B cell (primary cell): ENCODE data around the gene ATP6V0E1. TPM values are rescaled to one million over a fixed set of nuclear protein-coding genes. Genes with fewer than 3 reads are reported as not detected.

Experiments used
- ATAC-seq: fragments of 200-7000 bp; cut with Tn5 transposase; one replicate; pipeline ENCODE4 v1.10.0; 2021; ENCODE audit warnings: low read depth, mild to moderate bottlenecking, moderate number of reproducible peaks, moderate library complexity
- CTCF ChIA-PET: fragments of 350-600 bp; sonication (Branson Sonifier 250); formaldehyde crosslinking; loops from one replicate; lab custom pipeline; 2021; ENCODE audit warnings: antibody characterized with exemption, inconsistent platforms; lab: Charles Lee
- POLR2A ChIA-PET: fragments of 350-600 bp; sonication (Branson Sonifier 250); formaldehyde crosslinking; loops from one replicate; lab custom pipeline; 2021; ENCODE audit warnings: antibody characterized with exemption; lab: Charles Lee
- DNase-seq: peaks from one replicate; pipeline ENCODE4 v3.0.0; 2013
- H2AFZ ChIP-seq: 2 replicates; pipeline ENCODE4 v1.6.1; 2012; ENCODE audit warnings: mild to moderate bottlenecking, low read depth, low read length; ENCODE audit not compliant: insufficient read depth, poor library complexity, severe bottlenecking
- H3K27ac ChIP-seq, 2 donors: 1 replicate in 1 of 2; 2 replicates in 1 of 2; pipeline ENCODE4 v1.5.1; 2012 to 2013; ENCODE audit warnings: low read length in 2 of 2, mild to moderate bottlenecking in 2 of 2, moderate library complexity in 1 of 2
- H3K27me3 ChIP-seq, 4 experiments: fragments of 200-600 bp in 1 of 4; sonication (generic) in 1 of 4; replicated peaks in 1 of 4; 1 replicate in 2 of 4; 2 replicates in 2 of 4; pipeline versions ENCODE4 v1.6.1 to v1.7.0; 2013 to 2016; ENCODE audit warnings: low read length in 3 of 4, mild to moderate bottlenecking in 2 of 4, mixed read lengths in 1 of 4, moderate library complexity in 1 of 4; ENCODE audit not compliant: insufficient read depth in 4 of 4, control insufficient read depth in 3 of 4; ENCODE audit errors: control extremely low read depth in 1 of 4
- H3K36me3 ChIP-seq, 2 experiments: replicated peaks in 1 of 2; 1 replicate in 1 of 2; 2 replicates in 1 of 2; pipeline versions ENCODE4 v1.6.1 to v1.7.1; 2013; ENCODE audit warnings: low read length in 1 of 2; ENCODE audit not compliant: insufficient read depth in 2 of 2, control insufficient read depth in 1 of 2; ENCODE audit errors: control extremely low read depth in 1 of 2, extremely low read depth in 1 of 2
- H3K4me1 ChIP-seq, 2 donors: fragments of 200-600 bp in 1 of 2; sonication (generic) in 1 of 2; 1 replicate in 1 of 2; 2 replicates in 1 of 2; pipeline versions ENCODE4 v1.5.1 to v1.6.1; 2013 to 2017; ENCODE audit warnings: low read length in 2 of 2; ENCODE audit not compliant: control insufficient read depth in 2 of 2, insufficient read depth in 2 of 2
- H3K4me2 ChIP-seq: replicated peaks from 2 replicates; pipeline ENCODE3; 2012; ENCODE audit warnings: mild to moderate bottlenecking, low read depth, low read length; ENCODE audit not compliant: poor library complexity, severe bottlenecking
- H3K4me3 ChIP-seq, 5 experiments: fragments of 200-600 bp in 1 of 5; sonication (generic) in 1 of 5; 1 replicate in 3 of 5; 2 replicates in 2 of 5; pipeline versions ENCODE4 v1.5.1 to v1.7.0; 2011 to 2016; ENCODE audit warnings: low read length in 4 of 5, mild to moderate bottlenecking in 4 of 5, low read depth in 2 of 5, control low read depth in 1 of 5, moderate library complexity in 1 of 5; ENCODE audit not compliant: insufficient read depth in 1 of 5; ENCODE audit errors: control extremely low read depth in 1 of 5, extremely low read depth in 1 of 5
- H3K79me2 ChIP-seq: fragments of 200-600 bp; sonication (generic); one replicate; pipeline ENCODE4 v1.6.0; 2016; ENCODE audit warnings: low read length; ENCODE audit not compliant: control insufficient read depth, insufficient read depth
- H3K9ac ChIP-seq: fragments of 200-600 bp; sonication (generic); 2 replicates; pipeline ENCODE4 v1.6.1; 2017; ENCODE audit warnings: mild to moderate bottlenecking, low read length, moderate library complexity
- H3K9me3 ChIP-seq, 3 donors: one replicate each; pipeline versions ENCODE4 v1.6.1 to v1.7.1; 2013; ENCODE audit warnings: low read length in 2 of 3; ENCODE audit not compliant: control insufficient read depth in 2 of 3, insufficient read depth in 1 of 3; ENCODE audit errors: control extremely low read depth in 1 of 3
- H4K20me1 ChIP-seq: 2 replicates; pipeline ENCODE4 v1.6.0; 2012; ENCODE audit warnings: mild to moderate bottlenecking, low read length; ENCODE audit not compliant: insufficient read depth, control insufficient read depth, poor library complexity, severe bottlenecking
- H3K27ac Mint-ChIP-seq: one replicate; pipeline ENCODE4 v1.8.0; 2021; ENCODE audit warnings: mixed read lengths
- H3K27me3 Mint-ChIP-seq: one replicate; pipeline ENCODE4 v1.8.0; 2021; ENCODE audit warnings: mixed read lengths
- H3K4me1 Mint-ChIP-seq: one replicate; pipeline ENCODE4 v1.8.0; 2021; ENCODE audit warnings: mixed read lengths
- H3K4me3 Mint-ChIP-seq: one replicate; pipeline ENCODE4 v1.8.0; 2021; ENCODE audit warnings: mixed read lengths
- H3K9me3 Mint-ChIP-seq: one replicate; pipeline ENCODE4 v1.8.0; 2022; ENCODE audit warnings: mixed read lengths; ENCODE audit not compliant: insufficient read depth
- CTCF ChIP-seq: fragments of 200-600 bp; IDR thresholded peaks from one replicate; pipeline ENCODE4 v1.8.0; 2022; ENCODE audit warnings: antibody characterized with exemption, mild to moderate bottlenecking
- EZH2 ChIP-seq: IDR thresholded peaks from 2 replicates; pipeline ENCODE4 v1.6.1; 2012; ENCODE audit warnings: borderline replicate concordance, low read depth, mild to moderate bottlenecking, moderate library complexity, low read length; ENCODE audit not compliant: insufficient read depth, poor library complexity, severe bottlenecking
- WGBS: methylation state at CpG from one replicate; pipeline ENCODE4 v1.1.5; 2013; ENCODE audit warnings: missing lambda C conversion rate; ENCODE audit not compliant: insufficient coverage; 5-methylcytosine and 5-hydroxymethylcytosine counted together
- intact Hi-C: fragments of 100-400 bp; cut with micrococcal nuclease; formaldehyde crosslinking; loops from one replicate; pipeline ENCODE4 v1.10.0; 2022
- polyA plus RNA-seq: library from polyadenylated mRNA; depleted of rRNA; stranded (reverse); fragments of >200 nt; gene quantifications from 2 replicates; pipeline ENCODE4 v1.2.3, GENCODE V29; 2012
- total RNA-seq, 2 donors: library from RNA; stranded (reverse); fragments of 120-200 nt in 1 of 2; gene quantifications; 1 replicate in 1 of 2; 2 replicates in 1 of 2; pipeline versions ENCODE4 v1.2.3 to v1.2.4, GENCODE V29; 2013 to 2022

ATP6V0E1 gene
- total and polyA plus RNA-seq, 2 donors (not counting 1 experiment from before 2014, with no cell fraction given) = 93.8 to 127 TPM

DNA sequence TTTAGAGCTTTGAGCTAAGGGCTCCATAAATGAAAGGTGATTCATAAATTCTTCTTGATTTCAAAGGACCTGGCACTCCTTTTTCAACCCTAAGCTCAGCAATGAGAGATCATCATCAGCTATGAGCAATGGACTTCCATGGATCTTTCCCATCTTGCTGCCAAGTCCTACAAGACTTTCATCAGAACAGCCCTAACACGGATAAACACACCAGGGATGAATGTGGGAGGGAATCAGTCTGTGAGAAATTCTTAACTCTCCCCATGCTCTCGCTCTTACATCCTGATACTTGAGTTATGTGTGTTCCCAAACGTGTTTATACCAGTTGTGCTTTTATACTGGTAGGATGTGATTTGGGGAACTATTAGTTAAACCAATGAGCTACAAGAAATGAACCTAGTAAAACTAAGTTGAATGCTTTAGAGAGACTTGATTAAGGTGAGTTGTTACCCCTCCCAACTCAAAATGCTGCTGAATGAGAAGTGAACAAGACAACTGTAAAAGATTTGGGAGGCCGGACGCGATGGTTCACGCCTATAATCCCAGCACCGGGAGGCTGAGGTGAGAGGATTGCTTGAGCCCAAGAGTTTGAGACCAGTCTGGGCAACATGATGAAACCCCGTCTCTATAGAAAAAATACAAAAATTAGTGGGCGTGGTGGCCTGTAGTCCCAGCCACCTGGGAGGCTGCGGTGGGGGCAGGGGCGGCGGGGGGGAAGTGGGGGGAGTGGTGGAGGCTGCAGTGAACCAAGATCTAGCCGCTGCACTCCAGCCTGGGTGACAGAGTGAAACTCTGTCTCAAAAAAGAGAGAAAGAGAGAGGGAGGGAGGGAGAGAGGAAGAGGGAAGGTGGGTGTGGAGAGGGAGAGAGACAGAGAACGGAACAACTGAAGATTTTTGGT lies 29.5 kb upstream of the ATP6V0E1 start:
- ChIA-PET CTCF (interaction anchor here (1.0 to 2.0 kb wide), 4 partner anchors 25 to 241 kb away, joined by 3 to 6 read pairs (median 4); no protein-coding TSS in a partner anchor), POLR2A (no interaction called here)
- Histone ChIP-seq H3K9ac (no peak overlapping the region), H2AFZ (no peak overlapping the region), H3K27ac (no peak overlapping the region), H3K36me3 (peaks cover 2 to 18% of the 10 kb centered on the region in 2 experiments), H3K79me2 (no peaks in the 10 kb centered on the region), H3K9me3 (peaks cover 0 to 4% (median 0%) of the 10 kb centered on the region in 3 donors), H4K20me1 (no peaks in the 10 kb centered on the region), H3K27me3 (no peaks in the 10 kb centered on the region), H3K4me1 (peaks cover 4 to 6% of the 10 kb centered on the region in 2 donors), H3K4me3 (no peak overlapping the region), H3K4me2 (no peak overlapping the region)
- no peak overlapping the region for H3K27ac Mint-ChIP-seq
- 58% methylated on average over 3 of the region's 15 CpGs for WGBS
- intact Hi-C loops = no loop called here
- H3K27me3 Mint-ChIP-seq = no peaks in the 10 kb centered on the region
- H3K9me3 Mint-ChIP-seq = no peaks in the 10 kb centered on the region
- no peak for TF ChIP-seq CTCF
- no peak for TF ChIP-seq EZH2
- no peak for DNase-seq
- ATAC-seq = no peak
- H3K4me3 Mint-ChIP-seq = no peak overlapping the region
- H3K4me1 Mint-ChIP-seq = peaks cover 10% of the 10 kb centered on the region

DNA sequence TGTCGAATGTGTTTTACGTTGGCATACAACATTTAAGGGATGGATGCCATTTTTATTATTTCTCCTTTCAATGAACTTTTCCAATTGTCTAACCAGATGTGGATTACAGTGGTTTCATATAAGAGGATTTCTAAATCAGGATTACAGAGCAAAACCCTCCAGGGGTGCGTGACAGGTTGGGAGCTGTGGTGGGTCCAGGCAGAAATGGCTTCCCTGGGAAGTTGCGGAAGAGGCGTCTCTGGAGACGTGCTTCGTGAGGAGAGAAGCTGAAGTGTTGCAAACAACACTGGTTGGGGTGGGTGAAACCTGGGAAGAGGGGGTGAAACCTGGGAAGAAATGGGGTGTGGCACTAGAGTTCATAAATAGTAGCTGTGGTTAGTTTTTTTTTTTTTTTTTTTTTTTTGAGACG lies 28.8 kb upstream of the ATP6V0E1 start:
- POLR2A ChIA-PET = no interaction called here
- TF ChIP-seq CTCF (no peak), EZH2 (no peak)
- Histone ChIP-seq H3K79me2 (peaks cover 4% of the 10 kb centered on the region), H3K4me1 (peaks cover 6 to 9% of the 10 kb centered on the region in 2 donors), H3K9ac (no peak overlapping the region), H3K36me3 (peaks cover 2 to 14% of the 10 kb centered on the region in 2 experiments), H3K27ac (no peak overlapping the region), H3K9me3 (peaks cover 0 to 4% (median 0%) of the 10 kb centered on the region in 3 donors), H2AFZ (no peak overlapping the region), H3K4me3 (no peak overlapping the region), H4K20me1 (no peaks in the 10 kb centered on the region), H3K27me3 (no peaks in the 10 kb centered on the region), H3K4me2 (no peak overlapping the region)
- Mint-ChIP-seq H3K9me3 (no peaks in the 10 kb centered on the region), H3K27me3 (no peaks in the 10 kb centered on the region), H3K27ac (peak overlapping the region; percentile 4), H3K4me3 (no peak overlapping the region), H3K4me1 (peaks cover 16% of the 10 kb centered on the region)
- CTCF ChIA-PET = interaction anchor here (0.7 kb wide), 1 partner anchor 572 kb away, joined by 3 read pairs; no protein-coding TSS in a partner anchor
- no peak for DNase-seq
- WGBS = 92% methylated on average over 5 of the region's 8 CpGs
- intact Hi-C loops = no loop called here
- no peak for ATAC-seq
